WTC11 (cell line): Measurements from ENCODE around the gene SLIT3. TPM values are rescaled to one million over a fixed set of nuclear protein-coding genes. Genes with fewer than 3 reads are reported as not detected.

Experiments
- ATAC-seq: fragments of 200-7000 bp; cut with Tn5 transposase; 2 replicates; pipeline ENCODE4 v1.10.0; 2021; ENCODE audit warnings: mild to moderate bottlenecking, moderate library complexity
- CTCF ChIA-PET: fragments of 300-600 bp; sonication (Branson Sonifier 250); formaldehyde crosslinking; loops from one replicate; lab custom pipeline; 2021; ENCODE audit warnings: antibody characterized with exemption; lab: Charles Lee
- POLR2A ChIA-PET: fragments of 350-600 bp; sonication (Branson Sonifier 250); formaldehyde crosslinking; loops from one replicate; lab custom pipeline; 2021; ENCODE audit warnings: antibody characterized with exemption; lab: Charles Lee
- DNase-seq: peaks from one replicate; pipeline ENCODE4 v3.0.0; 2021; ENCODE audit warnings: low spot score
- H3K27ac Mint-ChIP-seq: 2 replicates; pipeline ENCODE4 v1.8.0; 2021; ENCODE audit warnings: mixed read lengths
- H3K27me3 Mint-ChIP-seq: 2 replicates; pipeline ENCODE4 v1.8.0; 2021; ENCODE audit warnings: low read depth, mild to moderate bottlenecking, moderate library complexity, mixed read lengths
- H3K36me3 Mint-ChIP-seq: 2 replicates; pipeline ENCODE4 v1.8.0; 2021; ENCODE audit warnings: mixed read lengths
- H3K4me1 Mint-ChIP-seq: 2 replicates; pipeline ENCODE4 v1.8.0; 2022; ENCODE audit warnings: mixed read lengths
- H3K4me3 Mint-ChIP-seq: 2 replicates; pipeline ENCODE4 v1.8.0; 2021; ENCODE audit warnings: mild to moderate bottlenecking, moderate library complexity, mixed read lengths
- H3K9me3 Mint-ChIP-seq: 2 replicates; pipeline ENCODE4 v1.8.0; 2021; ENCODE audit warnings: mixed read lengths
- ATF1 ChIP-seq: sonication (generic); formaldehyde crosslinking; IDR thresholded peaks from 2 replicates; pipeline ENCODE4 v1.8.1; 2023; ENCODE audit warnings: mild to moderate bottlenecking, moderate library complexity, missing genetic modification reagents
- IRF2 ChIP-seq: sonication (generic); formaldehyde crosslinking; IDR thresholded peaks from 2 replicates; pipeline ENCODE4 v1.8.0; 2022; ENCODE audit warnings: low read depth, missing genetic modification reagents, borderline replicate concordance
- KAT7 ChIP-seq: sonication (generic); formaldehyde crosslinking; IDR thresholded peaks from 2 replicates; pipeline ENCODE4 v1.8.1; 2023; ENCODE audit warnings: missing genetic modification reagents, mild to moderate bottlenecking, borderline replicate concordance
- NR3C1 ChIP-seq: sonication (generic); formaldehyde crosslinking; conservative IDR thresholded peaks from 2 replicates; pipeline ENCODE4 v1.8.1; 2023; ENCODE audit warnings: low read depth, mild to moderate bottlenecking, missing genetic modification reagents
- SOX15 ChIP-seq: fragments of 250-450 bp; sonication (Bioruptor Pico); IDR thresholded peaks from 2 replicates; pipeline ENCODE4 v1.9.0; 2021; ENCODE audit warnings: mild to moderate bottlenecking
- total RNA-seq: library from RNA; stranded (reverse); gene quantifications from 3 replicates; pipeline ENCODE4 v1.2.3, GENCODE V29; 2021
- TF ChIP-seq, protein P1 (sequence below): fragments of 250-450 bp; sonication (Bioruptor Pico); IDR thresholded peaks from 2 replicates; pipeline ENCODE4 v2.1.2; 2022; ENCODE audit warnings: mild to moderate bottlenecking, moderate library complexity
- TF ChIP-seq, protein P2 (sequence below): sonication (generic); formaldehyde crosslinking; IDR thresholded peaks from 2 replicates; pipeline ENCODE4 v1.8.1; 2023; ENCODE audit warnings: mild to moderate bottlenecking, missing genetic modification reagents
- TF ChIP-seq, protein P3 (sequence below): fragments of 250-450 bp; sonication (Bioruptor Pico); IDR thresholded peaks from 2 replicates; pipeline ENCODE4 v1.9.0; 2021; ENCODE audit warnings: moderate library complexity, mild to moderate bottlenecking, inconsistent platforms, borderline replicate concordance
- TF ChIP-seq, protein P4 (sequence below): sonication (generic); formaldehyde crosslinking; conservative IDR thresholded peaks from 2 replicates; pipeline ENCODE4 v1.8.1; 2023; ENCODE audit warnings: mild to moderate bottlenecking, low read depth, missing genetic modification reagents, moderate library complexity
- TF ChIP-seq, protein P5 (sequence below): fragments of 250-450 bp; sonication (Bioruptor Pico); IDR thresholded peaks from 2 replicates; pipeline ENCODE4 v1.9.0; 2021; ENCODE audit warnings: mild to moderate bottlenecking
- TF ChIP-seq, protein P6 (sequence below): sonication (generic); formaldehyde crosslinking; IDR thresholded peaks from 2 replicates; pipeline ENCODE4 v1.8.0; 2022; ENCODE audit warnings: mild to moderate bottlenecking, missing genetic modification reagents
- TF ChIP-seq, protein P7 (sequence below): sonication (generic); formaldehyde crosslinking; IDR thresholded peaks from 2 replicates; pipeline ENCODE4 v1.8.1; 2023; ENCODE audit warnings: mild to moderate bottlenecking, missing genetic modification reagents, borderline replicate concordance
- TF ChIP-seq, protein P8 (sequence below): sonication (generic); formaldehyde crosslinking; IDR thresholded peaks from 2 replicates; pipeline ENCODE4 v1.8.0; 2023; ENCODE audit warnings: mild to moderate bottlenecking, missing genetic modification reagents

SLIT3 gene
- total RNA-seq, 1 experiment from 2014 or later: 1.9 TPM

DNA sequence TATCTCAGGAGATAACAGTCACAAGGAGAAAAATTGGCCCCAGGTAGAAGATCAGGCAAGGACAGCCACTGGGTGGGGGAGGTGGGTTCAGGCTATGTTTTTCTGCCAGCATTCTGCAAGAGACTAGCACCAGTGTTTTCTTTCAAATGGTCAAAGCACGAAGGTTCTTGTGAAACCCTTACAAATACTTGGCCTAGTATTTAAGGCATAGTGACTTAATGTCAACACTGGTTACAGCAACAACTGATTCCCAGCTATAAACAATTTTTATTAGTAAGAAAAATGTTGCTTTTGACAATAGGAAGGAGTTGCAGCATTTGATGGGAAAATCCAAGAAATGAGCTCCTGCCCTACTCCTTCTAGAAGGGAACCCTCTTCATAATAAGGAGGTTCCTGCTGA is 349.6 kb downstream of the SLIT3 start (continued):
- TF ChIP-seq, protein P1, sequence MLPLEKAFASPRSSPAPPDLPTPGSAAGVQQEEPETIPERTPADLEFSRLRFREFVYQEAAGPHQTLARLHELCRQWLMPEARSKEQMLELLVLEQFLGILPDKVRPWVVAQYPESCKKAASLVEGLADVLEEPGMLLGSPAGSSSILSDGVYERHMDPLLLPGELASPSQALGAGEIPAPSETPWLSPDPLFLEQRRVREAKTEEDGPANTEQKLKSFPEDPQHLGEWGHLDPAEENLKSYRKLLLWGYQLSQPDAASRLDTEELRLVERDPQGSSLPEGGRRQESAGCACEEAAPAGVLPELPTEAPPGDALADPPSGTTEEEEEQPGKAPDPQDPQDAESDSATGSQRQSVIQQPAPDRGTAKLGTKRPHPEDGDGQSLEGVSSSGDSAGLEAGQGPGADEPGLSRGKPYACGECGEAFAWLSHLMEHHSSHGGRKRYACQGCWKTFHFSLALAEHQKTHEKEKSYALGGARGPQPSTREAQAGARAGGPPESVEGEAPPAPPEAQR (CRISPR knock-in tag): no peak
- TF ChIP-seq, protein P2, sequence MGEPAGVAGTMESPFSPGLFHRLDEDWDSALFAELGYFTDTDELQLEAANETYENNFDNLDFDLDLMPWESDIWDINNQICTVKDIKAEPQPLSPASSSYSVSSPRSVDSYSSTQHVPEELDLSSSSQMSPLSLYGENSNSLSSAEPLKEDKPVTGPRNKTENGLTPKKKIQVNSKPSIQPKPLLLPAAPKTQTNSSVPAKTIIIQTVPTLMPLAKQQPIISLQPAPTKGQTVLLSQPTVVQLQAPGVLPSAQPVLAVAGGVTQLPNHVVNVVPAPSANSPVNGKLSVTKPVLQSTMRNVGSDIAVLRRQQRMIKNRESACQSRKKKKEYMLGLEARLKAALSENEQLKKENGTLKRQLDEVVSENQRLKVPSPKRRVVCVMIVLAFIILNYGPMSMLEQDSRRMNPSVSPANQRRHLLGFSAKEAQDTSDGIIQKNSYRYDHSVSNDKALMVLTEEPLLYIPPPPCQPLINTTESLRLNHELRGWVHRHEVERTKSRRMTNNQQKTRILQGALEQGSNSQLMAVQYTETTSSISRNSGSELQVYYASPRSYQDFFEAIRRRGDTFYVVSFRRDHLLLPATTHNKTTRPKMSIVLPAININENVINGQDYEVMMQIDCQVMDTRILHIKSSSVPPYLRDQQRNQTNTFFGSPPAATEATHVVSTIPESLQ (CRISPR knock-in tag): no peak
- TF ChIP-seq, protein P3, sequence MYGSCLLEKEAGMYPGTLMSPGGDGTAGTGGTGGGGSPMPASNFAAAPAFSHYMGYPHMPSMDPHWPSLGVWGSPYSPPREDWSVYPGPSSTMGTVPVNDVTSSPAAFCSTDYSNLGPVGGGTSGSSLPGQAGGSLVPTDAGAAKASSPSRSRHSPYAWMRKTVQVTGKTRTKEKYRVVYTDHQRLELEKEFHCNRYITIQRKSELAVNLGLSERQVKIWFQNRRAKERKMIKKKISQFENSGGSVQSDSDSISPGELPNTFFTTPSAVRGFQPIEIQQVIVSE (CRISPR knock-in tag): no peak
- TF ChIP-seq IRF2 (CRISPR knock-in tag): no peak
- no peak for TF ChIP-seq KAT7 (CRISPR knock-in tag)

DNA sequence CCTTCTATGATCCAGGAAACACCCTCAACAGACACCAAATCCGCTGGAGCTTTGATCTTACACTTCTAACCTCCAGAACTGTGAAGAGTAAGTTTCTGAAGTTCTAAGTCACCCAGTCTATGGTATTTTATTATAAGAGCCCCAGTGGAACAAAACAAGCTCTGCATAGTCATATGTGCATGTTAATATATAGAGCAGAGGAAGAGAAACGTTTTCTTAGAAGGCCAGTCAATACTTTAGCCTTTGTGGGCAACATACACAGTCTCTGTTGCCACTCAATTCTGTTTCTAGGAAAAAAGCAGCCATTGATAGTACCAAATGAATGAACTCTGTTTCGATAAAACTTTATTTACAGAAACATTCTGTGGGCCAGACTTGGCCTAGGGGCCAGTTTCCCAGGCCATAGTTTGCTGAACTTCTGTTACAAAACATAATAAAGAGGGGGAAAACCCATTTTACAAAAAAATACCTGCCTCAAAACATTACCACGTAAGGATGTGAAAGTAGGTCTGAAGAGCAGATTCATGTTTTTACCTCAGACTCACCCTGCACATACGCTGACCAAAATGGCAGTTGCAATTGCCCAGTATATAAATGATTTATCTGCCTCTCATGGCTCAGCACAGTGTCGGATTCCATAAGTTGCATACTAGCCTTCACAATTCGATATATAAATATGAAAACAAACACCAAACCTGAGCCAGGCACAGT is 350.5 kb downstream of the SLIT3 start:
- DNase-seq (no peak), ATAC-seq (no peak)
- POLR2A ChIA-PET: no interaction called here
- Mint-ChIP-seq H3K4me1 (peaks cover 9% of the 10 kb centered on the region; the same call in 1 of the 2 replicates), H3K9me3 (no peaks in the 10 kb centered on the region), H3K27ac (no peak overlapping the region), H3K4me3 (no peak overlapping the region), H3K36me3 (no peaks in the 10 kb centered on the region), H3K27me3 (no peaks in the 10 kb centered on the region)
- CTCF ChIA-PET: no interaction called here
- TF ChIP-seq, protein P4, sequence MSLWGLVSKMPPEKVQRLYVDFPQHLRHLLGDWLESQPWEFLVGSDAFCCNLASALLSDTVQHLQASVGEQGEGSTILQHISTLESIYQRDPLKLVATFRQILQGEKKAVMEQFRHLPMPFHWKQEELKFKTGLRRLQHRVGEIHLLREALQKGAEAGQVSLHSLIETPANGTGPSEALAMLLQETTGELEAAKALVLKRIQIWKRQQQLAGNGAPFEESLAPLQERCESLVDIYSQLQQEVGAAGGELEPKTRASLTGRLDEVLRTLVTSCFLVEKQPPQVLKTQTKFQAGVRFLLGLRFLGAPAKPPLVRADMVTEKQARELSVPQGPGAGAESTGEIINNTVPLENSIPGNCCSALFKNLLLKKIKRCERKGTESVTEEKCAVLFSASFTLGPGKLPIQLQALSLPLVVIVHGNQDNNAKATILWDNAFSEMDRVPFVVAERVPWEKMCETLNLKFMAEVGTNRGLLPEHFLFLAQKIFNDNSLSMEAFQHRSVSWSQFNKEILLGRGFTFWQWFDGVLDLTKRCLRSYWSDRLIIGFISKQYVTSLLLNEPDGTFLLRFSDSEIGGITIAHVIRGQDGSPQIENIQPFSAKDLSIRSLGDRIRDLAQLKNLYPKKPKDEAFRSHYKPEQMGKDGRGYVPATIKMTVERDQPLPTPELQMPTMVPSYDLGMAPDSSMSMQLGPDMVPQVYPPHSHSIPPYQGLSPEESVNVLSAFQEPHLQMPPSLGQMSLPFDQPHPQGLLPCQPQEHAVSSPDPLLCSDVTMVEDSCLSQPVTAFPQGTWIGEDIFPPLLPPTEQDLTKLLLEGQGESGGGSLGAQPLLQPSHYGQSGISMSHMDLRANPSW (CRISPR knock-in tag): no peak
- TF ChIP-seq NR3C1 (CRISPR knock-in tag): no peak
- TF ChIP-seq, protein P5, sequence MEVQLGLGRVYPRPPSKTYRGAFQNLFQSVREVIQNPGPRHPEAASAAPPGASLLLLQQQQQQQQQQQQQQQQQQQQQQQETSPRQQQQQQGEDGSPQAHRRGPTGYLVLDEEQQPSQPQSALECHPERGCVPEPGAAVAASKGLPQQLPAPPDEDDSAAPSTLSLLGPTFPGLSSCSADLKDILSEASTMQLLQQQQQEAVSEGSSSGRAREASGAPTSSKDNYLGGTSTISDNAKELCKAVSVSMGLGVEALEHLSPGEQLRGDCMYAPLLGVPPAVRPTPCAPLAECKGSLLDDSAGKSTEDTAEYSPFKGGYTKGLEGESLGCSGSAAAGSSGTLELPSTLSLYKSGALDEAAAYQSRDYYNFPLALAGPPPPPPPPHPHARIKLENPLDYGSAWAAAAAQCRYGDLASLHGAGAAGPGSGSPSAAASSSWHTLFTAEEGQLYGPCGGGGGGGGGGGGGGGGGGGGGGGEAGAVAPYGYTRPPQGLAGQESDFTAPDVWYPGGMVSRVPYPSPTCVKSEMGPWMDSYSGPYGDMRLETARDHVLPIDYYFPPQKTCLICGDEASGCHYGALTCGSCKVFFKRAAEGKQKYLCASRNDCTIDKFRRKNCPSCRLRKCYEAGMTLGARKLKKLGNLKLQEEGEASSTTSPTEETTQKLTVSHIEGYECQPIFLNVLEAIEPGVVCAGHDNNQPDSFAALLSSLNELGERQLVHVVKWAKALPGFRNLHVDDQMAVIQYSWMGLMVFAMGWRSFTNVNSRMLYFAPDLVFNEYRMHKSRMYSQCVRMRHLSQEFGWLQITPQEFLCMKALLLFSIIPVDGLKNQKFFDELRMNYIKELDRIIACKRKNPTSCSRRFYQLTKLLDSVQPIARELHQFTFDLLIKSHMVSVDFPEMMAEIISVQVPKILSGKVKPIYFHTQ (CRISPR knock-in tag): no peak
- no peak for TF ChIP-seq SOX15
- TF ChIP-seq, protein P6, sequence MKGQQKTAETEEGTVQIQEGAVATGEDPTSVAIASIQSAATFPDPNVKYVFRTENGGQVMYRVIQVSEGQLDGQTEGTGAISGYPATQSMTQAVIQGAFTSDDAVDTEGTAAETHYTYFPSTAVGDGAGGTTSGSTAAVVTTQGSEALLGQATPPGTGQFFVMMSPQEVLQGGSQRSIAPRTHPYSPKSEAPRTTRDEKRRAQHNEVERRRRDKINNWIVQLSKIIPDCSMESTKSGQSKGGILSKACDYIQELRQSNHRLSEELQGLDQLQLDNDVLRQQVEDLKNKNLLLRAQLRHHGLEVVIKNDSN (CRISPR knock-in tag): no peak
- TF ChIP-seq, protein P7, sequence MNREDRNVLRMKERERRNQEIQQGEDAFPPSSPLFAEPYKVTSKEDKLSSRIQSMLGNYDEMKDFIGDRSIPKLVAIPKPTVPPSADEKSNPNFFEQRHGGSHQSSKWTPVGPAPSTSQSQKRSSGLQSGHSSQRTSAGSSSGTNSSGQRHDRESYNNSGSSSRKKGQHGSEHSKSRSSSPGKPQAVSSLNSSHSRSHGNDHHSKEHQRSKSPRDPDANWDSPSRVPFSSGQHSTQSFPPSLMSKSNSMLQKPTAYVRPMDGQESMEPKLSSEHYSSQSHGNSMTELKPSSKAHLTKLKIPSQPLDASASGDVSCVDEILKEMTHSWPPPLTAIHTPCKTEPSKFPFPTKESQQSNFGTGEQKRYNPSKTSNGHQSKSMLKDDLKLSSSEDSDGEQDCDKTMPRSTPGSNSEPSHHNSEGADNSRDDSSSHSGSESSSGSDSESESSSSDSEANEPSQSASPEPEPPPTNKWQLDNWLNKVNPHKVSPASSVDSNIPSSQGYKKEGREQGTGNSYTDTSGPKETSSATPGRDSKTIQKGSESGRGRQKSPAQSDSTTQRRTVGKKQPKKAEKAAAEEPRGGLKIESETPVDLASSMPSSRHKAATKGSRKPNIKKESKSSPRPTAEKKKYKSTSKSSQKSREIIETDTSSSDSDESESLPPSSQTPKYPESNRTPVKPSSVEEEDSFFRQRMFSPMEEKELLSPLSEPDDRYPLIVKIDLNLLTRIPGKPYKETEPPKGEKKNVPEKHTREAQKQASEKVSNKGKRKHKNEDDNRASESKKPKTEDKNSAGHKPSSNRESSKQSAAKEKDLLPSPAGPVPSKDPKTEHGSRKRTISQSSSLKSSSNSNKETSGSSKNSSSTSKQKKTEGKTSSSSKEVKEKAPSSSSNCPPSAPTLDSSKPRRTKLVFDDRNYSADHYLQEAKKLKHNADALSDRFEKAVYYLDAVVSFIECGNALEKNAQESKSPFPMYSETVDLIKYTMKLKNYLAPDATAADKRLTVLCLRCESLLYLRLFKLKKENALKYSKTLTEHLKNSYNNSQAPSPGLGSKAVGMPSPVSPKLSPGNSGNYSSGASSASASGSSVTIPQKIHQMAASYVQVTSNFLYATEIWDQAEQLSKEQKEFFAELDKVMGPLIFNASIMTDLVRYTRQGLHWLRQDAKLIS (CRISPR knock-in tag): no peak
- no peak for TF ChIP-seq ATF1
- TF ChIP-seq, protein P8, sequence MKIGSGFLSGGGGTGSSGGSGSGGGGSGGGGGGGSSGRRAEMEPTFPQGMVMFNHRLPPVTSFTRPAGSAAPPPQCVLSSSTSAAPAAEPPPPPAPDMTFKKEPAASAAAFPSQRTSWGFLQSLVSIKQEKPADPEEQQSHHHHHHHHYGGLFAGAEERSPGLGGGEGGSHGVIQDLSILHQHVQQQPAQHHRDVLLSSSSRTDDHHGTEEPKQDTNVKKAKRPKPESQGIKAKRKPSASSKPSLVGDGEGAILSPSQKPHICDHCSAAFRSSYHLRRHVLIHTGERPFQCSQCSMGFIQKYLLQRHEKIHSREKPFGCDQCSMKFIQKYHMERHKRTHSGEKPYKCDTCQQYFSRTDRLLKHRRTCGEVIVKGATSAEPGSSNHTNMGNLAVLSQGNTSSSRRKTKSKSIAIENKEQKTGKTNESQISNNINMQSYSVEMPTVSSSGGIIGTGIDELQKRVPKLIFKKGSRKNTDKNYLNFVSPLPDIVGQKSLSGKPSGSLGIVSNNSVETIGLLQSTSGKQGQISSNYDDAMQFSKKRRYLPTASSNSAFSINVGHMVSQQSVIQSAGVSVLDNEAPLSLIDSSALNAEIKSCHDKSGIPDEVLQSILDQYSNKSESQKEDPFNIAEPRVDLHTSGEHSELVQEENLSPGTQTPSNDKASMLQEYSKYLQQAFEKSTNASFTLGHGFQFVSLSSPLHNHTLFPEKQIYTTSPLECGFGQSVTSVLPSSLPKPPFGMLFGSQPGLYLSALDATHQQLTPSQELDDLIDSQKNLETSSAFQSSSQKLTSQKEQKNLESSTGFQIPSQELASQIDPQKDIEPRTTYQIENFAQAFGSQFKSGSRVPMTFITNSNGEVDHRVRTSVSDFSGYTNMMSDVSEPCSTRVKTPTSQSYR: no peak
